ENCODE results near the gene B3GNT5.

B3GNT5 gene

GRCh38 chr3:183319371-183319770 lies 66.3 kb downstream of the B3GNT5 start:
- no peak for DNase-seq (ENCODE audit: low read depth in 2 of 2)

Measured in stimulated activated CD4-positive, alpha-beta T cell treated with anti-CD3 and anti-CD28 coated beads, Interleukin-1b, Interleukin-23, amount 100 ng/mL, for 1 hour (primary cell).